Articular chondrocyte of knee joint (primary cell): ENCODE data around the gene TRIM25. TPM values are rescaled to one million over a fixed set of nuclear protein-coding genes. Genes with fewer than 3 reads are reported as not detected.

Experiments used
- small RNA-seq: library from RNA; depleted of rRNA; stranded (forward); fragments of <200 nt; gene quantifications from one replicate; pipeline ENCODE3, GENCODE V24; 2012
- total RNA-seq: library from RNA; depleted of rRNA; stranded (reverse); fragments of >200 nt; gene quantifications from 2 replicates; pipeline ENCODE4 v1.2.3, GENCODE V29; 2012

Gene TRIM25
- 29.0 and 41.9 TPM in 2 replicates for total RNA-seq

DNA sequence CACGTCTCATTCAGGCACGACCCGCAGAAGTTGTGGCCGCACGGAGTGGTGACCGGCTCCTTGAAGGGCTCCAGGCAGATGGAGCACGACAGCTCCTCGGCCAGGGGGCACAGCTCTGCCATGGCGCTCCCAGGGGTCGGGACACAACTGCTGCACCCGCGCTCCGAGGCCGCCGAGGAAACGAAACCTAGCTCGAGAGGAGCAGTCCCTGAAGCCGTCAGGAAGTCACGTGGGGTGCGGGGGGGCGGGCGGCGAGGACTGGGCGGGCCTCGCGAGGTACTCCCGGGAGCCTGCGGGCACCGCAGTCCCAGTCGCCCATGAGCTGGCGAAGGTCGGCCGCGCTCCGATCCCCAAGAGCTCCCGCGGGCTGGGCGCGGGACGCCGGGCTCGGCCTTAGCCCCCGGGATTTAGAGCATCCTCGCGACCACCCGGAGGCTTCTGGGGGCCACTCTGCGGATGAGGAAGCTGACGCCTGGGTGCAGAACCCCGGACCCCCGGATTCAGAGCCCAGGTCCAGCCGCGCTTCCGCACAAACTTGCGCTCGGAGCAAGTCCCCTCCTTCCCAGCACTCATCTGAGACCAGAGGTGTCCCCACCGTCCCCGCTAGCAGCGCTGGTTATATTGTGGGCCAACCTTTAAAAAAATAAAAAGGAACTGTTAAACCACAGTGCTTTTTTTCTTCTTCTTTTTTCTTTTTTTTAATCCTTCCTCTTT is at the start of gene TRIM25:
TSS of gene TRIM25 (minus strand) at position 183 of the 714 bp plus-strand sequence. CDS start at position 122, 61 bp downstream.

DNA sequence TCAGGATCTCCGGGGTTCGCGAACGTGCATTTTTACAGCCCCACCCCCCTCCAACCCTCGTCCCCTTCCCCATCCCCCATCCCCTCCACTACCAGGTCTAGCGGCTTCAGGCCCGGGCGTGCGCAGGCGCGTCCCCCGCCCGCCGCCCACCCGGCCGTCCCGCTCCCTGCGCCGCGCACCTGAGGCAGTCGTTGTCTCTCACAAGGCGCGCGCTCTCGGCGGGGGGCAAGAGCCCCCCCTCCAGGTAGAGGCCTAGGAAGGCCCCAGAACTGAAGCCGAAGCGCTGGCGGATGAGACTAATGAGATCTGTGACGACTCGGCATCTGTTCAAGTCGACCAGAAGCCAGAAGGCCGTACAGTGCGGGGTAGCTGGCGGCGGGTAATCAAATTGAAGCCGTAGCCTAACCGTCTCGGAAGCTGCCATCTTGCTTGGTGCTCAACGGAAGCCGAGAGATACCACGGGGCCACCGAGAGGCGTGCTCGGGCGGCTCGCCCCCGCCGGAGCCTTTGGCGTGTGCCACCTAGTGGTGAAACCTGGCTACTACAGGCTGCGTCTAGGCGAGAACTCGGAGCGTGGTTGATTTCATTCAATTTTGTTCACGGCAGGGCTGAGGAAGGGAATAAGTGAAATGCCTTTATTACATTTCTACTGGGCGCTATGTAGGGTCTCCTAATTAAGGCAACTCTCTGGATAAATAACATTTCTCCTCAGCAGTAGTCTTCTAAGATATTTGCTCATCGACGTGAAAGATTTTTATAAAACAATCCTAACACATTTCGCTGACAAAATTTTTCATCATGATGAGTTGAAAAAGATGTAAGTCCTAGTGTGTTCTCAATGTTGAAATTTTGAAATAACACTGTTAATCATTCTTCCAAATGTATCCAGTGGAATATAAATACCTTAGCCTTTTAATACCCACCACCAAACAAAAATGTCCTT is 47.0 kb upstream of the TRIM25 start, which contains the start of gene COIL:
TSS of gene COIL (minus strand) at position 455 of the 943 bp plus-strand sequence. CDS start at position 424, 31 bp downstream.

Small RNAs within 50 kb of the gene (small RNA-seq; reads per million reads assigned to genes)
- not detected for gene AC015912.2
- gene RNU6-1158P, result not detected

Other genes with a start within 250 kb of the TRIM25 start
- gene C17orf67, start 80.1 kb downstream of the TRIM25 start, total RNA-seq, result 0.39 and 0.76 TPM in 2 replicates
- gene DGKE, start 79.9 kb downstream of the TRIM25 start, total RNA-seq, result 6.1 and 8.0 TPM in 2 replicates
- gene COIL, start 47.0 kb upstream of the TRIM25 start, total RNA-seq, result 13.2 and 17.3 TPM in 2 replicates
- gene SCPEP1, start 64.1 kb upstream of the TRIM25 start, total RNA-seq, result 54.4 and 58.7 TPM in 2 replicates
- 12.0 and 12.9 TPM in 2 replicates for gene AKAP1, start 171.2 kb upstream of the TRIM25 start, total RNA-seq